Ovary (tissue), 3 donors: Measurements from ENCODE around the gene TIMM13.
"Not testable (repeated sequence)": the region's sequence is repeated elsewhere in the genome, so short reads cannot be mapped to it uniquely, and the experiment has no call there.

Experiments
- POLR2A ChIP-seq: fragments of 450-650 bp; IDR thresholded peaks from one replicate; pipeline ENCODE4 v1.6.1; 2017; ENCODE audit warnings: antibody characterized with exemption, mild to moderate bottlenecking, moderate library complexity
- TF ChIP-seq, protein P1 (sequence below), 3 donors: fragments of 450-650 bp in 2 of 3; fragments of 200-600 bp in 1 of 3; IDR thresholded peaks; one replicate each; pipeline versions ENCODE4 v1.5.1 to v1.8.0; 2016 to 2022; ENCODE audit warnings: antibody characterized with exemption in 3 of 3, mild to moderate bottlenecking in 1 of 3
- donor health status: DM: no; HTN: no; CAD: no.

DNA sequence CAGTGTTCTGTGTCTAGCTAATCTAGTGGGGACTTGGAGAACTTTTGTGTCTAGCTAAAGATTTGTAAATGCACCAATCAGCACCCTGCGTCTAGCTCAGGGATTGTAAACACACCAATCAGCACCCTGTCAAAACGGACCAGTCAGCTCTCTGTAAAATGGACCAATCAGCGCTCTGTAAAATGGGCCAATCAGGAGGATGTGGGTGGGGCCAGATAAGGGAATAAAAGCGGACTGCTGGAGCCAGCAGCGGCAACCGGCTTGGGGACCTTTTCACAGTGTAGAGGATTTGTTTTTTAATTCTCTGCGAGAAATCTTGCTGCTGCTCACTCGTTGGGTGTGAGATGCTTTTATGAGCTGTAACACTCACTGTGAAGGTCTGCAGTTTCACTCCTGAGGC, 34.5 kb downstream of the TIMM13 start:
- TF ChIP-seq, protein P1, sequence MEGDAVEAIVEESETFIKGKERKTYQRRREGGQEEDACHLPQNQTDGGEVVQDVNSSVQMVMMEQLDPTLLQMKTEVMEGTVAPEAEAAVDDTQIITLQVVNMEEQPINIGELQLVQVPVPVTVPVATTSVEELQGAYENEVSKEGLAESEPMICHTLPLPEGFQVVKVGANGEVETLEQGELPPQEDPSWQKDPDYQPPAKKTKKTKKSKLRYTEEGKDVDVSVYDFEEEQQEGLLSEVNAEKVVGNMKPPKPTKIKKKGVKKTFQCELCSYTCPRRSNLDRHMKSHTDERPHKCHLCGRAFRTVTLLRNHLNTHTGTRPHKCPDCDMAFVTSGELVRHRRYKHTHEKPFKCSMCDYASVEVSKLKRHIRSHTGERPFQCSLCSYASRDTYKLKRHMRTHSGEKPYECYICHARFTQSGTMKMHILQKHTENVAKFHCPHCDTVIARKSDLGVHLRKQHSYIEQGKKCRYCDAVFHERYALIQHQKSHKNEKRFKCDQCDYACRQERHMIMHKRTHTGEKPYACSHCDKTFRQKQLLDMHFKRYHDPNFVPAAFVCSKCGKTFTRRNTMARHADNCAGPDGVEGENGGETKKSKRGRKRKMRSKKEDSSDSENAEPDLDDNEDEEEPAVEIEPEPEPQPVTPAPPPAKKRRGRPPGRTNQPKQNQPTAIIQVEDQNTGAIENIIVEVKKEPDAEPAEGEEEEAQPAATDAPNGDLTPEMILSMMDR (IDR thresholded peaks at IDR 0.05), result not testable (repeated sequence)
- not testable (repeated sequence) for TF ChIP-seq POLR2A
